Measurements from ENCODE around the gene RUVBL2. TPM values are rescaled to one million over a fixed set of nuclear protein-coding genes. Genes with fewer than 3 reads are reported as not detected.
"Not testable (repeated sequence)": the region's sequence is repeated elsewhere in the genome, so short reads cannot be mapped to it uniquely, and the experiment has no call there.

RUVBL2 gene
- total RNA-seq, 1 donor from 2014 or later = 106 TPM

GRCh38 chr19:49031642-49032301 lies 38.1 kb downstream of the RUVBL2 start, which contains the start of gene CGB2:
Gene CGB2, plus strand, starts transcription at chr19:49031890. Its CDS starts 206 bp downstream, at chr19:49032096.
- H3K27ac ChIP-seq; H3K4me1 ChIP-seq; H3K27me3 ChIP-seq; H3K4me3 ChIP-seq; H3K36me3 ChIP-seq; DNase-seq (ENCODE audit: low spot score in 2 of 2); H3K9me3 ChIP-seq; intact Hi-C loops (cut with DNase I): not testable (repeated sequence)
- peak in 2 of 3 experiments; percentile 8 to 20 for TF ChIP-seq CTCF (IDR thresholded peaks at IDR 0.05)

GRCh38 chr19:49036815-49037214 lies 43.1 kb downstream of the RUVBL2 start, which contains the start of gene CGB1:
Gene CGB1, minus strand, starts transcription at chr19:49036895. Its CDS starts 184 bp downstream, at chr19:49036711.
- H3K27me3 ChIP-seq; H3K36me3 ChIP-seq; H3K4me1 ChIP-seq; intact Hi-C loops (cut with DNase I); H3K4me3 ChIP-seq; H3K27ac ChIP-seq; H3K9me3 ChIP-seq; DNase-seq (ENCODE audit: low spot score in 2 of 2): not testable (repeated sequence)
- peak in 2 of 3 experiments; percentile 15 to 16 for TF ChIP-seq CTCF (IDR thresholded peaks at IDR 0.05)

GRCh38 chr19:49038111-49038510 lies 44.4 kb downstream of the RUVBL2 start:
- H3K4me3 ChIP-seq; H3K9me3 ChIP-seq; H3K27me3 ChIP-seq; DNase-seq (ENCODE audit: low spot score in 2 of 2); H3K36me3 ChIP-seq; H3K27ac ChIP-seq; H3K4me1 ChIP-seq; intact Hi-C loops (cut with DNase I): not testable (repeated sequence)

- H3K27ac ChIP-seq; H3K36me3 ChIP-seq; H3K27me3 ChIP-seq; H3K4me3 ChIP-seq; DNase-seq (ENCODE audit: low spot score in 2 of 2); H3K9me3 ChIP-seq; intact Hi-C loops (cut with DNase I); H3K4me1 ChIP-seq: not testable (repeated sequence)
Measured at GRCh38 chr19:49038557-49039276, 45.0 kb downstream of the RUVBL2 start.

- DNase-seq (ENCODE audit: low spot score in 2 of 2); H3K27ac ChIP-seq; H3K9me3 ChIP-seq; H3K4me1 ChIP-seq; intact Hi-C loops (cut with DNase I); H3K36me3 ChIP-seq; H3K27me3 ChIP-seq; H3K4me3 ChIP-seq: not testable (repeated sequence)
Measured at GRCh38 chr19:49039736-49040135, 46.0 kb downstream of the RUVBL2 start.

- no peak for DNase-seq (ENCODE audit: low spot score in 2 of 2)
- Histone ChIP-seq H3K27me3 (no peaks in the 10 kb centered on the region), H3K9me3 (no peaks in the 10 kb centered on the region), H3K4me1 (no peaks in the 10 kb centered on the region), H3K36me3 (no peaks in the 10 kb centered on the region), H3K4me3 (no peak overlapping the region), H3K27ac (no peak overlapping the region)
- intact Hi-C loops (cut with DNase I) = no loop called here
- TF ChIP-seq CTCF (IDR thresholded peaks at IDR 0.05) = no peak
Measured at GRCh38 chr19:49042177-49042576, 48.5 kb downstream of the RUVBL2 start.

- H3K36me3 ChIP-seq; intact Hi-C loops (cut with DNase I); H3K4me1 ChIP-seq; H3K4me3 ChIP-seq; H3K27me3 ChIP-seq; DNase-seq (ENCODE audit: low spot score in 2 of 2); H3K27ac ChIP-seq; H3K9me3 ChIP-seq: not testable (repeated sequence)
Measured at GRCh38 chr19:49042666-49043065, 49.0 kb downstream of the RUVBL2 start.

- H3K36me3 ChIP-seq; H3K4me3 ChIP-seq; H3K27me3 ChIP-seq; H3K27ac ChIP-seq; DNase-seq (ENCODE audit: low spot score in 2 of 2); H3K9me3 ChIP-seq; H3K4me1 ChIP-seq; intact Hi-C loops (cut with DNase I): not testable (repeated sequence)
Measured at GRCh38 chr19:49043548-49043947, 49.9 kb downstream of the RUVBL2 start, which contains the start of gene CGB5. Gene CGB5, plus strand, starts transcription at chr19:49043848. Its CDS starts 362 bp downstream, at chr19:49044210.

GRCh38 chr19:49049011-49049410 lies 55.3 kb downstream of the RUVBL2 start, which contains the start of gene CGB8:
Gene CGB8, minus strand, starts transcription at chr19:49049111. Its CDS starts 372 bp downstream, at chr19:49048739.
- H3K36me3 ChIP-seq; H3K4me3 ChIP-seq; H3K9me3 ChIP-seq; H3K27ac ChIP-seq; DNase-seq (ENCODE audit: low spot score in 2 of 2); intact Hi-C loops (cut with DNase I); H3K27me3 ChIP-seq; H3K4me1 ChIP-seq: not testable (repeated sequence)

- DNase-seq (ENCODE audit: low spot score in 2 of 2); H3K36me3 ChIP-seq; H3K27ac ChIP-seq; intact Hi-C loops (cut with DNase I); H3K4me1 ChIP-seq; H3K4me3 ChIP-seq; H3K27me3 ChIP-seq; H3K9me3 ChIP-seq: not testable (repeated sequence)
Measured at GRCh38 chr19:49049834-49050233, 56.1 kb downstream of the RUVBL2 start.

Measured in ascending aorta (tissue), 2 donors.